Measurements from ENCODE around the gene CALCOCO1.

DNA sequence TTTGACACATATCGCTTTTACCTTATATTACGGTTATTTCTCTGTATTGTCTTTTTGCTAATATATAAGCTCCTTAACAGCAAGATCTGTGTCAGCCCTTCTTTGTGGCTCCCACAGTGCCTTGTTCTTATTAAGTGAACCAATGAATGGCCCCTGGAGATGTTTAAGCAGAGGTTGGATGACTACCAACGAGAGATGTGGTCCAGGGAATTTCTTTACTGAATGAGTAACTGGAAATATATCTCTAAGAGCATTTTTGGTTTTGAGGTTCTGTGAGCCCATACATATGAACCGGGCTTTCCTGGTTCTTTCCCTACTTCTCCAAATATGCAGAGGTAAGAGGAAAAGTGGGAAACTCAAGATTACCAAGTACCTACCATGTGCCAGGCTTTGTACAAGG lies 23.5 kb downstream of the CALCOCO1 start:
- TF ChIP-seq CTCF (IDR thresholded peaks at IDR 0.05; ENCODE audit: low read depth, low read length, poor library complexity, severe bottlenecking) (no peak), EZH2phosphoT487 (IDR thresholded peaks at IDR 0.05; ENCODE audit: borderline replicate concordance, low read length) (no peak)
